Vagina (tissue), 2 donors: Measurements from ENCODE around the gene PIH1D2.

Experiments used
- CTCF ChIP-seq, 3 experiments: fragments of 450-650 bp in 2 of 3; fragments of 200-600 bp in 1 of 3; sonication (generic) in 1 of 3; IDR thresholded peaks; one replicate each; pipeline ENCODE4 v1.5.1; 2017 to 2019; ENCODE audit warnings: antibody characterized with exemption in 3 of 3, mild to moderate bottlenecking in 2 of 3, moderate library complexity in 2 of 3
- POLR2A ChIP-seq, 2 donors: fragments of 450-650 bp; IDR thresholded peaks; one replicate each; pipeline ENCODE4 v1.6.1; 2017; ENCODE audit warnings: antibody characterized with exemption in 2 of 2, mild to moderate bottlenecking in 2 of 2, moderate library complexity in 2 of 2
- POLR2AphosphoS5 ChIP-seq, 2 donors: sonication (generic); formaldehyde crosslinking; IDR thresholded peaks; one replicate each; pipeline ENCODE4 v1.9.0; 2017; ENCODE audit warnings: antibody characterized with exemption in 2 of 2, mild to moderate bottlenecking in 2 of 2, low read depth in 1 of 2; ENCODE audit not compliant: insufficient read depth in 1 of 2

GRCh38 chr11:112087212-112087611 lies 13.4 kb upstream of the PIH1D2 start:
- TF ChIP-seq CTCF (IDR thresholded peaks at IDR 0.05) = no peak
- TF ChIP-seq POLR2A (IDR thresholded peaks at IDR 0.05) = no peak
- TF ChIP-seq POLR2AphosphoS5 (IDR thresholded peaks at IDR 0.05; ENCODE audit: insufficient read depth in 1 of 2, low read depth in 1 of 2) = no peak
